HUDEP-2 (cell line): ENCODE measurements around the gene MALRD1.
"Not testable (repeated sequence)": the region's sequence is repeated elsewhere in the genome, so short reads cannot be mapped to it uniquely, and the experiment has no call there.

Experiments used
- DNase-seq, 76 experiments: peaks; one replicate each; lab custom pipeline; 2025; ENCODE audit not compliant: unreplicated experiment in 76 of 76; lab: John Stamatoyannopoulos, UW

The MALRD1 gene

GRCh38 chr10:19469521-19469920 is 420.9 kb downstream of the MALRD1 start:
- DNase-seq: no peak

GRCh38 chr10:19479854-19480253 is 431.3 kb downstream of the MALRD1 start:
- no peak for DNase-seq

- DNase-seq: no peak
Observed at GRCh38 chr10:19480353-19480752, 431.8 kb downstream of the MALRD1 start.

GRCh38 chr10:19483421-19483820 is 434.8 kb downstream of the MALRD1 start:
- DNase-seq: no peak

GRCh38 chr10:19488592-19489280 is 440.1 kb downstream of the MALRD1 start:
- no peak for DNase-seq

GRCh38 chr10:19491166-19491565 is 442.6 kb downstream of the MALRD1 start:
- no peak for DNase-seq

GRCh38 chr10:19493917-19494316 is 445.3 kb downstream of the MALRD1 start:
- DNase-seq: no peak

GRCh38 chr10:19497026-19497425 is 448.4 kb downstream of the MALRD1 start:
- DNase-seq: no peak

- no peak for DNase-seq
Observed at GRCh38 chr10:19498393-19499290, 450.0 kb downstream of the MALRD1 start.

GRCh38 chr10:19499291-19499770 is 450.7 kb downstream of the MALRD1 start:
- no peak for DNase-seq

GRCh38 chr10:19500959-19501358 is 452.4 kb downstream of the MALRD1 start:
- no peak for DNase-seq

GRCh38 chr10:19505320-19506312 is 457.0 kb downstream of the MALRD1 start:
- no peak for DNase-seq

- DNase-seq: not testable (repeated sequence)
Observed at GRCh38 chr10:19510005-19510732, 461.6 kb downstream of the MALRD1 start.

- no peak for DNase-seq
Observed at GRCh38 chr10:19518109-19518508, 469.5 kb downstream of the MALRD1 start.

GRCh38 chr10:19518632-19519031 is 470.0 kb downstream of the MALRD1 start:
- DNase-seq: no peak

- no peak for DNase-seq
Observed at GRCh38 chr10:19531324-19531723, 482.7 kb downstream of the MALRD1 start.

- DNase-seq: no peak
Observed at GRCh38 chr10:19532411-19532810, 483.8 kb downstream of the MALRD1 start.

GRCh38 chr10:19541299-19541698 is 492.7 kb downstream of the MALRD1 start:
- no peak for DNase-seq

- DNase-seq: no peak
Observed at GRCh38 chr10:19546224-19546623, 497.6 kb downstream of the MALRD1 start.

- no peak for DNase-seq
Observed at GRCh38 chr10:19549503-19549902, 500.9 kb downstream of the MALRD1 start.
